ENCODE measurements around the gene KLK8. TPM values are rescaled to one million over a fixed set of nuclear protein-coding genes. Genes with fewer than 3 reads are reported as not detected.
"Not testable (repeated sequence)": the region's sequence is repeated elsewhere in the genome, so short reads cannot be mapped to it uniquely, and the experiment has no call there.

KLK8 gene
- total RNA-seq, 1 experiment from 2014 or later: 0.71 TPM

DNA sequence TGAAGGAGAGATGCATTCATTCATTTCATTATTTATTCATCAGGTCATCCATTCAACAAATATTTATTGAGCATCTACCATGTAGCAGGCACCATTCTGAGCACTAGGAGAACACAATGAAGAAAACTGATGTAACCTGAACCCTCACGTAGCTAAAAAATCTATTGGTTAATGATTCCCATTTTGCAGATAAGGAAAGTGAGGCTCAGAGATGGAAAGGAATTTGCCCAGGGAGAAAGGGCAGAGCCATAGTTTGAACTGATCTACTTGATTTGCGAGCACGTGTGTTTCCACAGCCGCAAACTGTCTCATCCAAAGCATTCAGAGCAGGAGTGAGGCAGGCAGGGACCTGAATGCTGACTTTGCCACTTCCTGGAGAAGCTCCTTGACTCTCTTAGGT is 2.7 kb downstream of the KLK8 start:
- BruUV-seq (replicated peaks): no TSS peak
- CTCF ChIA-PET: interaction anchor here (0.7 to 1.4 kb wide), 2 partner anchors 18 to 225 kb away, joined by 3 read pairs; no protein-coding TSS in a partner anchor
- H3K36me3 Mint-ChIP-seq (ENCODE audit: insufficient read depth, unreplicated experiment): peaks cover 21% of the 10 kb centered on the region
- H3K27me3 Mint-ChIP-seq (ENCODE audit: unreplicated experiment): peaks cover 17% of the 10 kb centered on the region
- TF ChIP-seq, protein P1, sequence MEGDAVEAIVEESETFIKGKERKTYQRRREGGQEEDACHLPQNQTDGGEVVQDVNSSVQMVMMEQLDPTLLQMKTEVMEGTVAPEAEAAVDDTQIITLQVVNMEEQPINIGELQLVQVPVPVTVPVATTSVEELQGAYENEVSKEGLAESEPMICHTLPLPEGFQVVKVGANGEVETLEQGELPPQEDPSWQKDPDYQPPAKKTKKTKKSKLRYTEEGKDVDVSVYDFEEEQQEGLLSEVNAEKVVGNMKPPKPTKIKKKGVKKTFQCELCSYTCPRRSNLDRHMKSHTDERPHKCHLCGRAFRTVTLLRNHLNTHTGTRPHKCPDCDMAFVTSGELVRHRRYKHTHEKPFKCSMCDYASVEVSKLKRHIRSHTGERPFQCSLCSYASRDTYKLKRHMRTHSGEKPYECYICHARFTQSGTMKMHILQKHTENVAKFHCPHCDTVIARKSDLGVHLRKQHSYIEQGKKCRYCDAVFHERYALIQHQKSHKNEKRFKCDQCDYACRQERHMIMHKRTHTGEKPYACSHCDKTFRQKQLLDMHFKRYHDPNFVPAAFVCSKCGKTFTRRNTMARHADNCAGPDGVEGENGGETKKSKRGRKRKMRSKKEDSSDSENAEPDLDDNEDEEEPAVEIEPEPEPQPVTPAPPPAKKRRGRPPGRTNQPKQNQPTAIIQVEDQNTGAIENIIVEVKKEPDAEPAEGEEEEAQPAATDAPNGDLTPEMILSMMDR (IDR thresholded peaks at IDR 0.05; ENCODE audit: unreplicated experiment): no peak
- H3K27ac Mint-ChIP-seq (ENCODE audit: unreplicated experiment): no peak overlapping the region
- H3K9me3 Mint-ChIP-seq (ENCODE audit: low read depth, unreplicated experiment): no peaks in the 10 kb centered on the region
- intact Hi-C loops (cut with micrococcal nuclease; ENCODE audit: unreplicated experiment): no loop called here
- peaks cover 34% of the 10 kb centered on the region for H3K4me1 Mint-ChIP-seq (ENCODE audit: low read depth, unreplicated experiment)
- DNase-seq: no peak
- H3K4me3 Mint-ChIP-seq (ENCODE audit: low read depth, unreplicated experiment): no peak overlapping the region

- peaks cover 16% of the 10 kb centered on the region for H3K36me3 Mint-ChIP-seq (ENCODE audit: insufficient read depth, unreplicated experiment)
- intact Hi-C loops (cut with micrococcal nuclease; ENCODE audit: unreplicated experiment): no loop called here
- TF ChIP-seq, protein P1 (IDR thresholded peaks at IDR 0.05; ENCODE audit: unreplicated experiment): no peak
- H3K4me1 Mint-ChIP-seq (ENCODE audit: low read depth, unreplicated experiment): peaks cover 35% of the 10 kb centered on the region
- BruUV-seq (replicated peaks): no TSS peak
- H3K27me3 Mint-ChIP-seq (ENCODE audit: unreplicated experiment): peaks cover 11% of the 10 kb centered on the region
- no peak overlapping the region for H3K27ac Mint-ChIP-seq (ENCODE audit: unreplicated experiment)
- DNase-seq: no peak
- H3K9me3 Mint-ChIP-seq (ENCODE audit: low read depth, unreplicated experiment): no peaks in the 10 kb centered on the region
- CTCF ChIA-PET: interaction anchor here (0.7 kb wide), 1 partner anchor 224 kb away, joined by 3 read pairs; no protein-coding TSS in a partner anchor
- no peak overlapping the region for H3K4me3 Mint-ChIP-seq (ENCODE audit: low read depth, unreplicated experiment)
These were observed 3.3 kb downstream of the KLK8 start for GRCh38 chr19:50998061-50998460.

DNA sequence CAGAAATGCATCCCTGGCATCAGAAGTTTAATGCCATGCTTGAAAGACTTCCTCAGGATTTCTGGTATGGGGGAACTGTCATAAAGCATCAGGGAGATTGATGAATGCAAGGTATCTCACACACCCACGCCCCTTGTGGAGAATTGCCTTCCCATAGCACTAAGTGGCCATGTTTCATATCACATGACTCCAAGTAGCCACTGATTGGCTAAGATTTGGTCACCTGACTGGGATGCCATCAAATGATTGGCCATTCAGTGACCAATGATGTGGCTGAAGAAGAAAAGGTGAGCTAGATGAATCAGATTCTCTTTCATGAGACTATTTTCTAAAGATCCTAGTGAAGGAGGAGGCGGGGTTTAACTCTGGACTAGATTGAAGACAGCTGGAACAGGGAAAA is 7.3 kb downstream of the KLK8 start:
- Mint-ChIP-seq H3K27me3 (ENCODE audit: unreplicated experiment) (no peaks in the 10 kb centered on the region), H3K36me3 (ENCODE audit: insufficient read depth, unreplicated experiment) (peaks cover 4% of the 10 kb centered on the region), H3K4me3 (ENCODE audit: low read depth, unreplicated experiment) (no peak overlapping the region), H3K4me1 (ENCODE audit: low read depth, unreplicated experiment) (peaks cover 39% of the 10 kb centered on the region), H3K9me3 (ENCODE audit: low read depth, unreplicated experiment) (no peaks in the 10 kb centered on the region), H3K27ac (ENCODE audit: unreplicated experiment) (no peak overlapping the region)
- no TSS peak for BruUV-seq (replicated peaks)
- CTCF ChIA-PET: no interaction called here
- no peak for DNase-seq
- intact Hi-C loops (cut with micrococcal nuclease; ENCODE audit: unreplicated experiment): no loop called here
- TF ChIP-seq, protein P1 (IDR thresholded peaks at IDR 0.05; ENCODE audit: unreplicated experiment): no peak

- peak overlapping the region; percentile 60 for H3K27ac Mint-ChIP-seq (ENCODE audit: unreplicated experiment)
- BruUV-seq (replicated peaks): no TSS peak
- CTCF ChIA-PET: interaction anchor here (0.6 to 2.8 kb wide), 7 partner anchors 9 to 107 kb away, joined by 3 to 10 read pairs (median 4); partner anchors contain the start of genes KLK6 and KLK8
- H3K4me3 Mint-ChIP-seq (ENCODE audit: low read depth, unreplicated experiment): no peak overlapping the region
- H3K27me3 Mint-ChIP-seq (ENCODE audit: unreplicated experiment): no peaks in the 10 kb centered on the region
- H3K9me3 Mint-ChIP-seq (ENCODE audit: low read depth, unreplicated experiment): no peaks in the 10 kb centered on the region
- DNase-seq: peak; percentile 54
- TF ChIP-seq, protein P1 (IDR thresholded peaks at IDR 0.05; ENCODE audit: unreplicated experiment): no peak
- H3K36me3 Mint-ChIP-seq (ENCODE audit: insufficient read depth, unreplicated experiment): peaks cover 4% of the 10 kb centered on the region
- peaks cover 30% of the 10 kb centered on the region for H3K4me1 Mint-ChIP-seq (ENCODE audit: low read depth, unreplicated experiment)
- intact Hi-C loops (cut with micrococcal nuclease; ENCODE audit: unreplicated experiment): no loop called here
These were observed 8.8 kb downstream of the KLK8 start for GRCh38 chr19:50992666-50993035.

GRCh38 chr19:50984416-50984815 is 17.0 kb downstream of the KLK8 start:
- H3K4me1 Mint-ChIP-seq (ENCODE audit: low read depth, unreplicated experiment): peaks cover 23% of the 10 kb centered on the region
- BruUV-seq (replicated peaks); CTCF ChIA-PET; H3K27ac Mint-ChIP-seq (ENCODE audit: unreplicated experiment); intact Hi-C loops (cut with micrococcal nuclease; ENCODE audit: unreplicated experiment); H3K9me3 Mint-ChIP-seq (ENCODE audit: low read depth, unreplicated experiment); DNase-seq; H3K36me3 Mint-ChIP-seq (ENCODE audit: insufficient read depth, unreplicated experiment): not testable (repeated sequence)
- peaks cover 18% of the 10 kb centered on the region for H3K27me3 Mint-ChIP-seq (ENCODE audit: unreplicated experiment)
- peak overlapping the region; percentile 45 for H3K4me3 Mint-ChIP-seq (ENCODE audit: low read depth, unreplicated experiment)

Measured in Calu3 (cell line).